ENCODE data around the gene NDUFA13.

The NDUFA13 gene

GRCh38 chr19:19499272-19499995, 16.6 kb upstream of the NDUFA13 start:
- Mint-ChIP-seq H3K36me3 (peaks cover 4% of the 10 kb centered on the region), H3K4me1 (no peaks in the 10 kb centered on the region), H3K4me3 (no peak overlapping the region), H3K9me3 (no peaks in the 10 kb centered on the region), H3K27me3 (no peaks in the 10 kb centered on the region), H3K27ac (no peak overlapping the region)

GRCh38 chr19:19500975-19501644, 14.9 kb upstream of the NDUFA13 start:
- H3K36me3 Mint-ChIP-seq, result peaks cover 2% of the 10 kb centered on the region
- H3K27me3 Mint-ChIP-seq, result no peaks in the 10 kb centered on the region
- H3K4me3 Mint-ChIP-seq, result no peak overlapping the region
- no peaks in the 10 kb centered on the region for H3K4me1 Mint-ChIP-seq
- no peaks in the 10 kb centered on the region for H3K9me3 Mint-ChIP-seq
- no peak overlapping the region for H3K27ac Mint-ChIP-seq

DNA sequence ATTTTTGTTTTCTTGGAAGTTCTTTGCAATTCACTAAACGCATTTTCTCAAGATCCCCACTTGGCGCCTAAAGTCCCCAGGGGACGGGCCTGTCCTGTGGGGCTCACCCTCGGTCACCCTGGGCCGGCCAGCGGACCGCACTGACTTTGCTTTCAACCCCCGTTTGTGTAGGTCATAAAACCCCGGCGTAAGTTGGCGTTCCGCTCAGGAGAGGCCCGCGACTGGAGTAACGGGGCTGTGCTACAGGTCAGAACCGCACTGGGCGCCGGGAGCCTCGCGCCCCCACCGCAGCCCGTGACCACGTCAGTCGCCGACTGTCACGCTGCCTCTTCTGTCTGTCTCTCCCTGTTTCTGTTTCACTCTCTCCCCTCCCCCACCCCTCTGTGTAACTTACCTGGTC, 14.2 kb upstream of the NDUFA13 start:
- H3K27ac Mint-ChIP-seq, result no peak overlapping the region
- H3K4me3 Mint-ChIP-seq, result no peak overlapping the region
- no peaks in the 10 kb centered on the region for H3K27me3 Mint-ChIP-seq
- peaks cover 6% of the 10 kb centered on the region for H3K36me3 Mint-ChIP-seq
- H3K9me3 Mint-ChIP-seq, result no peaks in the 10 kb centered on the region
- H3K4me1 Mint-ChIP-seq, result no peaks in the 10 kb centered on the region

- Mint-ChIP-seq H3K36me3 (peaks cover 6% of the 10 kb centered on the region), H3K27me3 (no peaks in the 10 kb centered on the region), H3K4me3 (no peak overlapping the region), H3K27ac (no peak overlapping the region), H3K4me1 (no peaks in the 10 kb centered on the region), H3K9me3 (no peaks in the 10 kb centered on the region)
Measured at GRCh38 chr19:19502281-19502680, 13.7 kb upstream of the NDUFA13 start.

DNA sequence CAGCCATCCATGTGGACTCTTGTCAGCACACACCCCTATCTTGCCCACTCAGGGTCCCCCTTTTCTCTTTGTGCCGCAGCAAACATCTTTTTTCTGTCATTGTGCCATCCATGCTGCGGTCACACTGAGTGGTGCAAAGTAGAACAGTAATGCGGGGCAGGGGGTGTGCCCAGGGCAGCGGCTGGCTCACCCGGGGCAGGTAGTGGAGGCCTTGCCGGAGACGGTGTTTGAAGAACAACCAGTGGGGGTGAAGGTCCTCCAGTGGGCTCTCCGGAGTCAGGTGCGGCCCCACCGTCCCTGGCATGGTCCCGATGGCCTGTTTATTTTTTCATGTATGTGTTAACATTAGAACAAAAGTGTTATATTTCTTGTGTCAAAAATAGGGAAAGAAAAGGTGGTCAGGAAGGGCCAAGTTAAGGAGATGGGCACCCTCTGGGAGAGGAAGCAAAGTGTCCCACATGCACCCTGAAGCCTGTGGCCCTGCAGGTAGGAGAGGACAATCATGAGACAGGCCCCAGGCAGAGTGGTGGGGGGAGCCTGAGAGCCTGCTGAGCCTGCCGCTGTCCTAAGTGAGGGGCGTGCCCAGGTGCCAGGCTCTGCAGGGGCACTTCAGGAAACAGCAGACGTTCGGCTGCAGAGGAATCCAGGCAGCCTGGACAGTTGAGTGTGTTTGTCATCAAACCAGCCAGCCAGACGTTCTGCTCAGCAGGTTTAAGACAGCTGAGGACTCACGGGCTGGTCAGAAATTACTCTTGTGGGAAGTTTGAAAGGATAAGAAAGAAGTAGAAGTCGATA, 13.0 kb upstream of the NDUFA13 start:
- H3K4me1 Mint-ChIP-seq, result no peaks in the 10 kb centered on the region
- no peak overlapping the region for H3K27ac Mint-ChIP-seq
- H3K27me3 Mint-ChIP-seq, result no peaks in the 10 kb centered on the region
- no peak overlapping the region for H3K4me3 Mint-ChIP-seq
- H3K36me3 Mint-ChIP-seq, result peaks cover 6% of the 10 kb centered on the region
- H3K9me3 Mint-ChIP-seq, result no peaks in the 10 kb centered on the region

DNA sequence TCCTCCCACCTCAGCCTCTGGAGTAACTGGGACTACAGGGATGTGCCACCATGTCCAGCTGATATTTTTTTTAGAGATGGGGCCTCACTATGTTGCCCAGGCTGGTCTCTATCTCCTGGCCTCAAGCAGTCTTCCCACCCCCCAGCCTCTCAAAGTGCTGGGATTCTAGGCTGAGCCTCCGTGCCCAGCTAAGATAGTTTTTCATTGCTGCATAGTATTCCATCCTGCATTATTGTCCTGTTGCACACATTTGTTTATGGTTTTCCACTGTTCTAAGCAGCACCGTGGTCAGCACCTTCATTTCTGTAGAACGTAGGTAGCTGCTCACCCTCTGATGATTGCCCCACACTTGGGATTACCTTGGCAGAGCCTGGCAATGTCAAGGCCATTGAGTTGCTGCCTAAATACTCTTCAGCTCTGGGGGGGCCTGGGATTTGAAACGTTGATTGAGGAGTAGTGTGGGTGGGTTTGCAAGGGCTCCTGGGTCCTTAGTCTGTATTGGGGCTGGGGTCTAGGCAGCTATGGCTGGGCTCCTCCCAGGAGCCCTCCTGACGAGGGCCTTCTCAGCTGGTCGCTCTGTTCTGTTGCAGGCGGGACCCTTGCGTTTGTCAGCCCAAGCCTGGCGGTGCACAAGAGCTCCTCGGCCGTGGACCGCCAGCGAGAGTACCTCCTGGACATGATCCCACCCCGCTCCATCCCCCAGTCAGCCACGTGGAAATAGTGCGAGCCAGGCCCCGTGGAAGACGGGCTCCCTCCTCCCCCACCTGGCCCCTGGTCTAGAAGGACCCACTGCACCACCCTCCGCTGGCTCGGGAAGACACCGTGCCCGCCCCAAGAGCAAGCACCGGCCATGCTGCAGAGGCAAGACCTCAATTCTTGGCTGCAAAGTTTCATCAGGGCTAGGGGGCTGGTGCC, 11.0 kb upstream of the NDUFA13 start:
- H3K4me3 Mint-ChIP-seq, result no peak overlapping the region
- H3K27ac Mint-ChIP-seq, result no peak overlapping the region

DNA sequence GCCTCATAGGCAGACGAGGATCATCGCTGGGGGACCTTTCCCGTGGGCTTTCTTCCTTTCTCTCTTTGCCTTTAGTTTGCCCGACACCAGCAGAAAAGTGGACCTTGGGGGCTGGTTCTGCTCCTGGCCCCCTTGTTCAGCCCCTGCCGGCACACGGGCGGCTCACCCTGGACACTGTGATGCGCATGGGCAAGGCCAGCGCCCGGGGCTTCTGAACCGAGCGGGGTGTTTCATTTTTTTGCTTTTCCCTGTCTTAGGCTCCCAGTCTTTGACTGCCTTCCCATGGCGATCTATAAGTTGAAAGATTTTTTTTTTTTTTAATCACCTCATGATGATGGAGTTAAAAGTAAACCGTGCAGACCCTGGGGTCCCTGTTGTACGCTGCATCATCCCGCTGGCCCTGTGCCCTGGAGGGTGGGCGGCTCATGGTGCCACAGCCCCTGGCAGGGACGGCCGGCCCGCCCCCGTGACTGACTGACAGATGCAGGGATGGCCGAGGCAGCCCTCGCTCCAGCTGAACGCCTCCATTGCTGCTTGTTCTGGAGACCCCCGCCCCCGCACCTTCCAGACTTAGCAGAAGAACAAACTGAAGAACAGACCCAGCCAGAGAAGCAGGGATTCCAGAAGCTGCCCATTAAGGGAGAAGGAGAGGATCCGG, 10.2 kb upstream of the NDUFA13 start:
- no peak overlapping the region for H3K4me3 Mint-ChIP-seq
- H3K36me3 Mint-ChIP-seq, result peaks cover 6% of the 10 kb centered on the region
- no peaks in the 10 kb centered on the region for H3K9me3 Mint-ChIP-seq
- no peaks in the 10 kb centered on the region for H3K27me3 Mint-ChIP-seq
- H3K4me1 Mint-ChIP-seq, result no peaks in the 10 kb centered on the region
- no peak overlapping the region for H3K27ac Mint-ChIP-seq

More for the DNA sequence above, 11.0 kb upstream of the NDUFA13 start:
- Mint-ChIP-seq H3K36me3 (peaks cover 6% of the 10 kb centered on the region), H3K27me3 (no peaks in the 10 kb centered on the region), H3K9me3 (no peaks in the 10 kb centered on the region), H3K4me1 (no peaks in the 10 kb centered on the region)

DNA sequence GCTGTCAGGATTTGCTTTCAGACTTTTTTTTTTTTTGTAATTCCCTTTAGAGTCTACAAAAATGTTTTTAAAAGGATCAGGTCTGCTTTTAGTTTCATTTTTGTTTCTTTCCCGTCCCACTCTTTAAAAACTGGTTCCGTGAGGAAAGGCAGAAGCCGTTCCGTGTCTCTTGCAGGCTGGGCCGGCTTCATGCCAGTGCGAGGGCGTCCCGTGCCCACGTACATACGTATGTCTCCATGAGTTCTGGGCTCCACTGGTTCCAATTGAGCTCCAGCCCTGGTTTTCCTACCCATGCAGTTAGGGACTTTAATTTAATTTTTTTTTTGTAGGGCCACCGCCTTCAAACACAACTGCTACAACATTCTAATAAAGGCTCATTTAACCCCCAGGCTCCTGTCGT, 9.4 kb upstream of the NDUFA13 start:
- H3K4me3 Mint-ChIP-seq, result no peak overlapping the region
- no peaks in the 10 kb centered on the region for H3K4me1 Mint-ChIP-seq
- H3K27ac Mint-ChIP-seq, result no peak overlapping the region
- no peaks in the 10 kb centered on the region for H3K27me3 Mint-ChIP-seq
- H3K36me3 Mint-ChIP-seq, result peaks cover 6% of the 10 kb centered on the region
- no peaks in the 10 kb centered on the region for H3K9me3 Mint-ChIP-seq

DNA sequence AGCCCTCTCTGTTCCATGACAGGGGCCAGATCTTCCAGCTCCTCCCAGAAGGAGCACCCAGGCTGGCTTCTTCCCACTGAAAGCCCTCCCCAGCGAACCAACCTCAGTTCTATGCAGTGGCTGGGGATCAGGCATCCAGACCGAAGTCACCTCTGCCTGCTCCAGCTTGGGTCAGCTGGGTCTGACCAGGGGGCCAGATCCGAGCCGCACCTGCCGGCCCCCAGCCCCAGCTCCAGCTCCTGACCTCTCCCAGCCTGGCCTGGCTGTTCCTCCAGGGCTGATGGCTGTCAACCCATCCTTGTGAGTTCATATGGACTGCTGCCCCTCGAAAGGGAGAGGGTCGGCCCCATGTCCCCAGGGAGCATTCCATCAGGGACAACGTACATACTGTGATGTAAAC, 8.7 kb upstream of the NDUFA13 start:
- H3K36me3 Mint-ChIP-seq, result peaks cover 5% of the 10 kb centered on the region
- H3K9me3 Mint-ChIP-seq, result no peaks in the 10 kb centered on the region
- H3K4me1 Mint-ChIP-seq, result no peaks in the 10 kb centered on the region
- H3K27ac Mint-ChIP-seq, result no peak overlapping the region
- H3K27me3 Mint-ChIP-seq, result no peaks in the 10 kb centered on the region
- H3K4me3 Mint-ChIP-seq, result no peak overlapping the region

DNA sequence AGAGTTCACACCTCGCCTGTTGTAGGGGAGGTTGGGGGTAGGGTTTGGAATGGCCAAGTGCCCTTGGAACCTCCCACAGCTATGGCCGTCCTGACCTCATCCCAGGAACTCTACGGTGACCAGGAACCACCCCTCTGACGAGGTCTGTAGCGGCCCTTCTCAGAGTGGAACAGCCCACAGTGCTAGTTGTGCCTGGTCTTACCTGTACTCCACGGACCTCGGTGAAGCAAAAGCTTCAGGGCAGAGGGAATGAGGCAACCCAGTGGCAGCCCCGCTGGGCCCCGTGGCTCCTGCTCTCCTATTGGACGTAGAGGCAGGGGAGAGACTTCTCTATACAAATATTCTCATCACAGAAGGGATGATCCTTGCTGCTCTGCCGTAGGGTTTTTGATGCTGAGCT, 7.8 kb upstream of the NDUFA13 start:
- Mint-ChIP-seq H3K27ac (no peak overlapping the region), H3K27me3 (no peaks in the 10 kb centered on the region), H3K4me1 (no peaks in the 10 kb centered on the region), H3K4me3 (no peak overlapping the region), H3K9me3 (no peaks in the 10 kb centered on the region), H3K36me3 (peaks cover 5% of the 10 kb centered on the region)

- peaks cover 5% of the 10 kb centered on the region for H3K36me3 Mint-ChIP-seq
- H3K27me3 Mint-ChIP-seq, result no peaks in the 10 kb centered on the region
- no peaks in the 10 kb centered on the region for H3K9me3 Mint-ChIP-seq
- H3K4me3 Mint-ChIP-seq, result no peak overlapping the region
- no peaks in the 10 kb centered on the region for H3K4me1 Mint-ChIP-seq
- peak overlapping the region; percentile 70 for H3K27ac Mint-ChIP-seq
Measured at GRCh38 chr19:19510432-19510831, 5.6 kb upstream of the NDUFA13 start.

DNA sequence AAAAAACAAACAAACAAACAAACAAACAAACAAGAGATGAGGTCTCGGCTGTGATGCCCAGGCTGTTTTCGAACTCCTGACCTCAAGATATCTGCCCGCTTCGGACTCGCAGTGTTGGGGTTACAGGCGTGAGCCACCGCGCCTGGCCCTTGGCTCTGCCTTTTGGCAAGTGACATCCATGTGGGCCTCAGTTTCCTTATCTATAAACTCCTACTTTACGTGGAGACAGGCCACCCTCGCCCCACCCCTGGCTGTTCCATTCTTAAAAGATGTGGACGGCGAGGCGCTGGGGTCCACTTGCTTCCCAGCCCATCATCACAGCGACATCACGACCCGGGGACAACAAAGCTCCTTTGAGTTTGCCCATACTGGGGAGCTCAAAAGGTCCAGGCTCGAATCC, 2.3 kb upstream of the NDUFA13 start:
- Mint-ChIP-seq H3K4me3 (no peak overlapping the region), H3K27me3 (no peaks in the 10 kb centered on the region), H3K36me3 (no peaks in the 10 kb centered on the region), H3K4me1 (peaks cover 11% of the 10 kb centered on the region), H3K9me3 (no peaks in the 10 kb centered on the region), H3K27ac (no peak overlapping the region)

GRCh38 chr19:19514215-19514657, 1.8 kb upstream of the NDUFA13 start:
- Mint-ChIP-seq H3K4me3 (peak overlapping the region; percentile 44), H3K36me3 (peaks cover 2% of the 10 kb centered on the region), H3K27ac (no peak overlapping the region)

DNA sequence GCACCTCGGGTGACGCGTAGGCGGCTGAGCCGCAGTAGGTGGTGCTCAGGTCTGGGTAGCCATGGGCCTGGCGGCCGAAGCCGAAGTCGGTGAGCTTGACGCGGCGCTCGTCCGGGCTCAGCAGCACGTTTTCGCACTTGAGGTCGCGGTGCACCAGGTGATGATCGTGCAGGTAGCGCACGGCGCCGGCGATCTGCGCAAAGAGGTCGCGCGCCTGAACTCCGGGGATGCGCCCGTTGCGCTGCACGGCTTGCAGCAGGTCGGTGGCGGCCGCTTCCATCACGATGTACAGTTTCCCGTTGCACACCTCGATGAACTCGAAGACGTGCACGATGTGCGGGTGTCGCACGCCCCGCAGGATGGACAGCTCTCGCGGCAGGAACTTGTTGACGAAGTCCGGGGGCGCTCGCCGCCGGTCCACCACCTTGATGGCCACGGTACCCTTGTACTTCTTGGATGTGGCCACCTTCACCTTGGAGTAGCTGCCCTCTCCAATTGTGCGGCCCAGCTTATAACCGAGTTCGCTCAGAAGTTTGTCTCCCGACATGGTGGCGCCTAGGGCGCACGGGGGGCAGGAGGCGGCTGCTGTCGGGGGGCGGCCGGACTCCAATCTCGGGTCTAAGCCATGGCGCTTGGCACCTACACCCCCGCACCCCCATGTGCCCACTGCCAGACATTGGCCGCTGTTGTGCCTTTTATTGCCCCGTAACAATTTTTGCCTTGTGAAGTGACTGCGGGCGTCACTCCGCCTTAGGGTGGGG, 964 bp upstream of the NDUFA13 start, which contains the start of gene TSSK6:
TSSK6 (minus strand) TSS at position 668 of the 761 bp plus-strand sequence; CDS start at position 547, 121 bp downstream.
- Mint-ChIP-seq H3K9me3 (no peaks in the 10 kb centered on the region), H3K4me1 (peaks cover 22% of the 10 kb centered on the region), H3K27ac (peak within 1 kb of the TSS; percentile 93), H3K36me3 (peaks cover 5% of the 10 kb centered on the region), H3K4me3 (peak within 1 kb of the TSS; percentile 91), H3K27me3 (no peaks in the 10 kb centered on the region)

More at GRCh38 chr19:19514215-19514657, 1.8 kb upstream of the NDUFA13 start:
- Mint-ChIP-seq H3K27me3 (no peaks in the 10 kb centered on the region), H3K9me3 (no peaks in the 10 kb centered on the region), H3K4me1 (peaks cover 13% of the 10 kb centered on the region)

Measured in activated naive CD4-positive, alpha-beta T cell treated with anti-CD3 and anti-CD28 coated beads, Interleukin-2, amount 50 U/mL, for 24 hours (primary cell).